Stimulated activated CD4-positive, alpha-beta T cell treated with anti-CD3 and anti-CD28 coated beads, Interleukin-4, amount 100 ng/mL, for 4 hours (primary cell): ENCODE results near the gene PWWP2B.

Experiments
- DNase-seq, 2 experiments: peaks; one replicate each; pipeline ENCODE4 v3.0.0-alpha.2; 2020

Gene PWWP2B

DNA sequence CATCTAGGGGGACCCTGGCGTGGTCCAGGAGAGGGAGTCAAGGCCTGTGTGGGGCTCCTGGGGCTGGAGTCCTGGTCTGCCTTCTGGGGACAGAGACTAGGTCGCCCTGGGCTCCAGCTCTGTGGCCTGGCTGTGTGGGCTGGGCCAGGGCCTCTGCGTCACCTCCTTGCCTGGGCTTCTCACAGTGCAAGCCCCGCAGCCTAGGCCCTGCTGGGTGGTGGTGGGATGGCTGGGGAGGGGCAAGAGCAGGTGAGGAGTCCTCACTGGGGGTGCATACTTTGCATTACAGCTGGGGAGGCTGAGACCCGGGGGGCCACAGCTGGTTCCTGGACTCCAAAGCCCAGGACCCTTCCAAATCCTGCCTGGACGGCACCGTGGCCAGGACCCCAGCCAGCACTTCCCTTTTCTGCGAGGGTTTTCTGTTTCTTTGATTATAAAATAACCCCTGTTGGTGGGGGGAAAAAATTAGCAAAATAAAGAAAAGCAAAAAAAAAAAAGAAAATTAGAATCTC, 23.5 kb downstream of the PWWP2B start:
- DNase-seq: no peak

DNA sequence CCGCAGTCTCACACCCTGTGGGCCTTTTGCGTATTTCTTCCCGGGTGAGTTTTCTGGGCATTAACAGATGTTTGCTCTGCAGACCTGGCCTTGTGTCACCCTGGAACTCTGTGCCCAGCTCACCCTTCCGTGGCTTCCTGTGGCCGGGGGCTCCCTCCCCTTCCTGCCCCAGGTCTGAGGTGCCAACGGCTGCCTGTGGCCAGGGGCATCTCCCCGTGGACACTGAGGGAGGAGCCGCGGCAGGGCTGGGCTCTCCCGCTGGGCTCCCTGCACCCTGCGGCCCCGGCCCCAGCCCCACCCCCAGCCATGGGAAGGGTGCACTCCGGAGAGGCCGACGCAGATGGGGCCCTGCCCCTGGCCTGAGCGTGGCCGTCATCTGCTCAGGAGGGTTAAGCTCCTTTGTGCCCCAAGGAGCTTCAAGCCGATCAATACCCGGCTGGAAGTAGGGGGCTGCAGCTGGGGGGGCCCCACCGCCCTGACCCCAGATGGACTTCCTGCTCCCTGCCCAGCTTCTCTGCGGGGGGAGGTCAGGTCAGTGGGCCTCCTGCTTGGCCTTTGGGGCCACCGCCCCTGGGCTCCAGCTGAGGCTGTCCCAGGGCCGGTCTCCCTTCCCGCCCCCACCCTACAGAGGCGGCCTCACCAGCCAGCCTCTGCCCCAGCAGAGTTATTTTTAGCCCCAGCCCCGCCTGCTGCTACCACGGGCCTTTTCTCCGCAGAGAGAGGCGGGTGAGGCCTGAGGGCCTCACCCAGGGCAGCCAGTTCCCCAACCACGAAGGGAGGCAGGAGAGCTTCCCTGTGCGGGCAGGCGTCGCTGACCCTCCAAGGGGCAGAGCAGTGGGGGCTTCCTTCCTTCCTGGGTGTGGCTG, 24.2 kb downstream of the PWWP2B start:
- DNase-seq: no peak

DNA sequence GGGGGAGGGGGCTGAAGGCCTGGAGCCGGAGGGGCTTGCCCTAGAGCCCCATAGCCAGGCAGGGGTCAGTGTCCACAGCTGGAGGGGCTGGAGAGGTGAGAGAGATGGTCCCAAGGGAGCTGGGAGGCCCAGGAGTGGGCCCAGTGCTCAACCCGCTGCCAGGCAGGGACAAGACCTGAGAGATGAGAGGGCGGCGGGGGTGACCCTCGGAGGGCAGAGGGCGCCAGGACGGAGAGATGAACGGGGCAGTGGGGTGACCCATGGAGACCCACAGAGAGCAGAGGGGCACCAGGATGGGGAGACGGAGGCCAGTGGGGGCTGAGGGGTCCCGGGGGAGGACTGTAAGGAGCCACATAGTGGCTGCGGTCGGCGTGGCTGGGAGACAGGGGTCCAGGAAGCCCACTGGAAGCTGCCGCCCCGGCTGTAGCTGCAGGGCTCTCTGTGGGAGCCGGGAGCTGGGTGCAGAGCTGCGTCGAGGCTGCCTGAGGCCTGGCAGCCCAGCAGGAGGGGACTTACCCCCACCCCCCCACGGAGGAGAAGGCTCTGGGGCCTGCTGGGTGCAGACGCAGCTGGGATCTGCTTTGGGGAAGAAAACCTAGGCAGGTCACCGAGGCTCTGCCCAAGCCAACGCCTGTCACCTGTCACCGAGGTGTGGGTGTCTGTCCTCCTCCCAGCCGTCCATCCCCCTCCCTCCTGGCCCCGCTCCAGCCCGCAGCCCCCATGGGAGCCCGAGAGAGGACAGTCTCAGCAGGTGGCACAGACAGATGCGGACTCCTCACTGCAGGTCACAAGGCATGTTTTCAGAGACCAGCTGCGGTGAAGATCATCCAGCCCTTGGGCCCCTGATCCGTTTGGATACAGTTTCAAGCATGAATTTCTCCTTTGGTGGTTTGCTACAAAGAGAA, 25.1 kb downstream of the PWWP2B start:
- no peak for DNase-seq

DNA sequence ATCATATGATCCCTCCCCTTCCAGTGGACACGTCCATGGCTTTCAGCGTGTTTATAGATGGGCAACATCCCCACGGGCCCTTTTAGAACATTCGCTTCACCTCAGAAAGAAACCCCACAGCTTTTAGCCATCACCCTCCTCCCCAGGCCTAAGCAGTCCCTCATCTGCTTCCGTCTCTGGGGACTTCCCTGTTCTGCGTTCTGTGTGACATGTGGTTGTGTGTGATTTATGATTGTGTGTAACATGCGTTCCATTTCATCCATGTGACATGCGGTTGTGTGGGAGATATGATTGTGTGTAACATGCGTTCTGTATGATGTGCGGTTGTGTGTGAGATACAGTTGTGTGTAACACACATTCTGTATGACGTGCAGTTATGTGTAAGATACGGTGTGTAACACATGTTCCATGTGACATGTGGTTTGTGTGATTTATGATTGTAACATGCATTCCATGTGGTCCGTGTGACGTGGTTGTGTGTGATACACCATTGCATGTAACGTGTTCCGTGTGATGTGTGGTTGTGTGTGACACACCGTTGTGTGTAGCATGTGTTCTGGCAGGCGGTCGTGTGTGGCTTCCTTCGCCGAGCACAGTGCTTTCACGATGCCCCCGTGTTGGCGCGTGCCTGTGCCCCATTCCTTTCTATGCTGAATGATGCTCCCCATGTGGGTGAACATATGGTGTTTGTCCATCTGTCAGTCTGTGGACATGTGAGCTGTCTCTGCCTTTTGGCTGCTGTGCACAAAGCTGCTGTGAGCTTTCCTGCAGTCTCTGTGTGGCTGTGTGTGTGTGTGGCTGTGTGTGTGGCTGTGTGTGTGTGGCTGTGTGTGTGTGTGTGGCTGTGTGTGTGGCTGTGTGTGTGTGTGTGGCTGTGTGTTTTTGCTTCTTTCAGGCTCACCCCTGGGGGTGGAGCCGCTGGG, 26.2 kb downstream of the PWWP2B start:
- no peak for DNase-seq

DNA sequence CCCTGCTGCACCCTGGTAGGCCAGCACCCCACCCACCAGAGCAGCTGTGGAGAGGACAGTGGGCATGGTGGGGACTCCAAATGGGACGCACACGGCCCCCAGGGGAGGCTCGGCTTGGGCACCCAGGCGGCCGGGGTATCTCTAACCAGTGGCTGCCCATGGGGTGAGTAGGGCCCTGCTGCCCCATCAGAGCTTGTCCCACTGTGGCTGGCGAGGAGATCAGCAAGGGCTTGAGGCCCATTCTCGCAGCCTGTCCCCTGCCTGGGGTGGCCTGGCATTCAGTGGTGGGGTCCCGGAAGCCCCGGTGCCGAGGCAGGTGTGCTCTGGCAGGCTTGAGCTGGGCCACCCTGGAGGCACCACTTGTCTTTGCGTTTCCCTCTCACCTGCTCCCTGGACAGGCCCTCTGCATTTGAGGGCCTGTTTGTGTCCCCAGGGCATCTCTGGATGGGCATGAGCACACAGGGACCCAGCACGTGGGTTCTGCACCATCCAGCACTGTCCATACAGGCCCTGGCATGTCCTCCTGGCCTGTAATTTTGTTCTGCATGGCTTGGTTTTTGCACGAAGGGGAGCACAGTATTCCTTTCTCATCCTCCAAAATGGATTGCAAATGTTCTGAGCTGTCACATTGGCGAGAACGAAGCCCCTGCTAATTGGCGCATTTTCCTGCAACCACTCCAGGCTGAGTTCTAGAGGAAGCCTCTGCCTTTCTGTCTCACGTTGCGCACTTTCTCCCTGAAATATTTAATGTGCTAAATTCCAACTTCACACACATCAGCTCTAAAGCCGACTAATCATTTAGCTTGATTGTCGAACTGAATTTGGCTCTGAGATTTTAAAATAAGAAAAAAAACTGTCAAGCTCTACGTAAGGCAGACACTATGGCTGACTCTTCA, 27.2 kb downstream of the PWWP2B start:
- DNase-seq: no peak

DNA sequence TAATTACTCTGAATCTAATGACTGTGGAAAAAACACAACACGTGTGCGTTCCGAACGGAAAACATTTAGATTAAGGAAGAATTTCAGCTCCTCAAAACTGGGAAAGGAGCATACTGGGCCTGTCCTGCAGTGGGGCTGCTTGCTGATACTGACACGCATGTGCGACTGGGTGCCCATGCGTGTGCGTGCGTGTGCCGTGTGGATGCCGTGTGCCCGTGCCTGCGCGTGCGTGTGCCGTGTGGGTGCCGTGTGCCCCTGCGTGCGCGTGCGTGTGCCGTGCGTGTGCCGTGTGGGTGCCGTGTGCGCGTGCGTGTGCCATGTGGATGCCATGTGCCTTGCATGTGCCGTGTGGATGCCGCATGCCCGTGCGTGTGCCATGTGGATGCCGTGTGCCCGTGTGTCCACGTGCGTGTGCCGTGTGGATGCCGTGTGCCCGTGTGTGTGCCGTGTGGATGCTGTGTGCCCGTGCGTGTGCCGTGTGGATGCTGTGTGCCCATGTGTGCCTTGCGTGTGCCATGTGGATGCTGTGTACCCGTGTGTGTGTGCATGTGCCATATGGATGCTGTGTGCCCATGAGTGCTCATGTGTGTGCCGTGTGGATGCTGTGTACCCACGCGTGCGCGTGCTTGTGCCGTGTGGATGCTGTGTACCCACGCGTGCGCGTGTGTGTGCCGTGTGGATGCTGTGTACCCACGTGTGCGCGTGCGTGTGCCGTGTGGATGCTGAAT, 28.2 kb downstream of the PWWP2B start:
- no peak for DNase-seq

DNA sequence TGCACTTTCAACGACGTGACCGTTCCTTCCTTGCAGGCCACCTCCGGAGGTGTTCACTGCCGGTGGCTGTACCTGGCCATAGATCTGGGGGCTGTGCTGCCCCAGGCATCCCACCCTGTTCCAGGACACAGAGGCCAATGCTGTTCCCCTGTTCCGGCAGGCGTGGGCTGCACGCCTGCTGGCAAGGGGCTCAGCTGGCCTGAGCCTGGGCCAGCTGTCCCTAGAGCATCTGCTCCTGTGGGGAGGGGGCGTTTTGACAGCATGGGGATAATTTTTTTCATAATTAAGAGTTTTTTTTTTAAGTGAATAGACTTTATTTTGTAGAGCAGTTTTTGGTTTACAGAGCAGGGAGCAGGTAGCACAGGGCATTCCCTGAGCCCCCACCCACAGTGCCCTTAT, 28.8 kb downstream of the PWWP2B start:
- no peak for DNase-seq

DNA sequence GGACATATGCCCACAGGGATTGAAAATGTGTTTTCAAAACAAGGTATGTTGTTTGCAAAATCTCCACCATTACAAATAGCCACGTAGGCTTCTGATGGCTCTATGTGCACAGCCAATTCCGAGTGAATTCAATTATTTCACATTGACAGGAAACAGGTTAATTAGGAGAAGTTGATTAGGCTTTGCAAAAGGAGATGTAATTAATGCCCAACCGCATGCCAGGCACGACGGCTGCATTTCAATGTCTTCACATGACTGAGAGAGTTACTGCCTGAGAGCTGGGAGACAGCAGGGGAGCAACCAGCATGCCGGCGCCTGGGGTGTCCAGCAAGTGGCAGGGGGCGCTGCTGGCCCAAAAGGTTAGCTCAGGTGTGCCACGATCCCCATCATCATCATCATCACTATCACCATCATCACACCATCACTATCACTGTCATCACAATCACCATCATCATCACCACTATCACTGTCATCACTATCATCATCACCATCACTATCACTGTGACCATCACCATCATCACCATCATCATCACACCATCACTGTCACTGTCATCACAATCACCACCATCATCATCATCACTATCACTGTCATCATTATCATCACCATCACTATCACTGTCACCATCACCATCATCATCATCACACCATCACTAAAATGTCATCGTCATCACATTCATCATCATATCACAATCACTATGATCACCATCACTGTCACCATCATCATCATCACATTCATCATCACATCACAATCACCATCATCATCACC, 30.2 kb downstream of the PWWP2B start:
- no peak for DNase-seq

DNA sequence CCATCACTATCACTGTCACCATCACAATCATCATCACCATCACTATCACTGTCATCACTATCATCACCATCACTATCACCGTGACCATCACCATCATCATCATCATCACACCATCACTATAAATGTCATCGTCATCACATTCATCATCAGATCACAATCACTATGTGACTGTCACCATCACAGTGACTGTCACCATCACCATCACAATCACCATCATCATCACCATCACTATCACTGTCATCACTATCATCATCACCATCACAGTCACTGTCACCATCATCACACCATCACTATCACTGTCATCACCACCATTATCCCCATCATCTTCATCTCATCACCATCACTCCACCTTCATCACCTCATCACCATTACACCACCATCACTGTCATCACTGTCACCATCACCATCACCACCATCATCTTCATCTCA, 31.0 kb downstream of the PWWP2B start:
- DNase-seq: no peak

DNA sequence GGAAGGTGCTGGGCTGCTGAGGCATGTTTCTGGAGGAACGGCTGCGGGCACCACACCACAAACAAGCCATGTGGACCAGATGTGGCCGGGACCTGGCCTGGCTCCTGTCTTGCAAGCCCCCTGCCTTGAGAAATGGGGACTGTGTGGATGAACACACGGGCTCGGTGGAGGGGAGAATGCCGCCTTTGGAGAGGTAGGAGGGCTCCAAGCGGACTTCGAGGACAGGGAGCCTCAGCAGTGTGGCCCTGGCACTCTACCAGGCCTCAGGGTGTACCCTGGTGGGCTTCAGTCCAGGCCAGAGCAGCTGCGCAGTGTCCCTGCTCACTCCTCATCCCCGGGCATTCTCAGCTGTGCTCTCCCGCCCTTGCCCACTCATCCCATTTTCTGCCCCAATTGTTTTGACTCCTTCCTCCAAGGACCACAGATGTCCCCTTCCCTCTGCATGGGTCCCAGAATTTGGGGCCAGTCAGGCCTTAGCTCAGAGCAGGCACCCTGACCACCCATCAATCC, 31.5 kb downstream of the PWWP2B start:
- no peak for DNase-seq

DNA sequence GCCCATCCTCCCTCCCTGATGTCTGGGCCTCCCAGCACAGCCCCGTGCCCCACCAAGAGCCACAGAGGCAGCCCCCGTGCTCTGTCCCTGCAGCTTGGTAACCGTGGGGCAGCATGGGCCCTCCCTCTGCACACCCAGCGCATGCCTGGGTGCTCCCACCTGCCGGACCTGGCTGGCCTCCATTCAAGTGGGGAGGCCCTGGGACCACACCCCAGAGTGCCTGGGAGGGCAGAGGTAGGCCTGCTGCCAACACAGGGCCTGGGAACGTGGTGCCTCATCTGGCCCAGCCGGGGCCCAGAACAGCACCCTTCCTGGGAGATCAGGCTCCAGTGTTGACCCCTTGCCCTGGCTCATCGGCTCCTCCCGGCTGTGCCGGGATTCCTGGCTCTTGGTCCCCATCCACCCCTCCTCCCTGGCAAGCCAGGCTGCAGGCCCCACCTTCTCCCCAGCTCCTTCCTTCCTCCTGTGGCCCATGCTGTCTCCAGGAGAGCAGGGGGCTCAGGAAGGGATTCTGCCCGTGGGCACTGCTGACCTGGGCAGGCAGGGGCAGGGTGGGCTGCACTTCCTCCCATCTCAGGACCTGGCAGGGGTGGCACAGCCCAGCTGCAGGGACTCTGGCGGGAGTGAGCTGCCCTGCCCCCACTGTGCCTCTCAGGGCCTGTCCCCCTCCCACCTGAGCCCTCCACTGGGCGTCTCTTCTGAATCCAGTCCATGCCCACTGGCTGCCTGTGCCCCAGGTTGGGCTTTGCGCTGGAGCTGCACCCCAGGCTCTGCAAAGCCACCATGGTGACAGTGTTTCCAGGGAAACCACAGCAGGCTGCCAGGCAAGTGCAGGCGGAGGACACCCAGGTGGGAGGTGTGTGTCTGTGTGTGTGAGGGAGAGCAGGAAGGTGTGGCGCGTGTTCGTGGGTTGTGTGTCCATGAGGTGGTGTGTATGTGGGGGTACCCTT, 32.6 kb downstream of the PWWP2B start:
- no peak for DNase-seq

DNA sequence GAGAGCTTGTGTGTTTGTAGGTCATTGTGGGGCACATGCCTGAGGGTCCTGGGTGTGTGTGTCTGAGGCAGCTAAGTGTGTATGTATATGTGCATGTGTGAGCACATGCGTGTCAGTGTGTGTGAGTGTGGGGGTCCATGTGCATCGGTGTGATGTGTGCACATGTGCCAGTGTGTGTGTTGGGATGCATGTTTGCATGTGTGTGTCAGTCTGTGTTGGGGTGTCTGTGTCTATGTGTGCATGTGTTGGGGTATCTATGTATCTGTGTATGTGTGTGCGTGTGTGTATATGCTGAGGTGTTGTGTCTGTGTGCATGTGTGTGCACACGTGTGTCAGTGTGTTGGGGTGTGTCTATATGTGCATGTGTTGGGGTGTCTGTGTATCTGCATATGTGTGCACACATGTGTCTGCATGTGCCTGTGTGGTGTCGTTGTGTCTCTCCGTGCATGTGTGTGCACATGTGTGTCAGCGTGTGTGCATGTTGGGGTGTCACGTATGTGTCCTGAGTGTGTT, 33.3 kb downstream of the PWWP2B start:
- no peak for DNase-seq

DNA sequence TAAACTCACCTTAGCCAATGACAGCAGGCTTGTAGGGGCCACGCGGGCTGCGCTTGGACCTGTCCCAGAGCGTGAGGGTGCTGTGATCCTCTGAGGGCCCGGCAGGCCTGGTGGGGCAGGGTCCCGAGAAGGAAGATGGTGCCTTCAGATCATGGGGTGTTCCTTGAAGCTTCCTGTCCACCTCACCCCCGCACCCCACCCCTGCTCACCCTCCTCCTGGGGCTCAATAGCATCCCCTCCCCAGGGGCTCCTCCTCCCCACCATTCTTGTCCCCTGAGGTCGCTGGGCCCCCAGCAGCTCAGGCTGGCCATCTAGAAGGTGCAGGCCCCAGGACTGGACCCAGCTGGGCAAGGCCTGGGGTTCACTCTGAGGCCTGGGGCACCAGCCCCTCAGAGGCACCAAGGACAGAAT, 33.9 kb downstream of the PWWP2B start:
- no peak for DNase-seq

DNA sequence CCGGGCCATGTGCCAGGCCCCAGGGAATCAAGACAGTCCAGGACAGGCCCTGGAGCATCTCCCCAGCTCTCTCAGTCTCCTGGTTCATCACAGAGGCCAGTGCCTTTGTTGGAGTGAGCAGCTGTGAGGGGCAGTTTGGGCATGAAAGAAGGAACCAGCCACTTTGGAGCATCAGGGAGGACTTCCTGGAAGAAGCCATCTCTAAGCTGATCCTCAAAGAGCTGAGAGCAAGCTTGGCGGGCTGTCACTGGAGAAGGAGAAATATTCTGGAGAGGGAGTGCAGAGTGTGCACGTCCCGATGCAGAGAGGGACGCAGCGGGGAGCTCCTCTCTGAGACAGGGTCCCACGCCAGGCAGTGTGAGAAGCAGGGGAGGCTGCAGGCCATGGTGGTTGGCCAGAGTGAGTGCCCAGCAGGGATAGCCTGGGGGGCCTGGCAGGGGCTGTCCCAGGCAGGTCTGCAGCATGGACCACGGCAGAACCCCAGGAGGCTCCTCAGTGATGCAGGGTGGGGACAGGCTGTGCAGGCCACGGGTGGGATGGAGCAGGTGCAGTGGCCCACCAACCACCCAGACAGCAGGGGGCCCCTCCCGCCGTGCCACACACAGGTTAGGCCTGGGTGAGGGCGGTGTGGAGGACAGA, 34.7 kb downstream of the PWWP2B start:
- DNase-seq: no peak

DNA sequence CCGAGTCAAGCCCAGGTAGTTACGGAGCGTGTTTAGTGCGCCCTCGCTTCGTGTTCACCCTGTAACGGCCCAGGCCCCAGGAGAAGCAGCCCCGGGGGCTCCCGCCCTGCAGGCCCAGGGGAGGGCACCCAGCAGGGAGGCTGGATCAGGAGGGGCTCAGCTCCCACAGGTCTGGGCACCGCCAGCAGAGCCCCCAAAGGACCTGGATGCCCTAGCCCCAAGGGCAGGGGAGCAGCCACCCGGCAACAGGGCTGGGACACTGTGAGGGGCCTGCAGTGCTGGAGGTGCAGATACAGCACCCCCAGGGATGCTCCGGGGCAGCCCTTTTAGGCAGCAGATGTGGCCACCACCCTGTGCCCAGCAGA, 35.2 kb downstream of the PWWP2B start:
- DNase-seq: no peak

DNA sequence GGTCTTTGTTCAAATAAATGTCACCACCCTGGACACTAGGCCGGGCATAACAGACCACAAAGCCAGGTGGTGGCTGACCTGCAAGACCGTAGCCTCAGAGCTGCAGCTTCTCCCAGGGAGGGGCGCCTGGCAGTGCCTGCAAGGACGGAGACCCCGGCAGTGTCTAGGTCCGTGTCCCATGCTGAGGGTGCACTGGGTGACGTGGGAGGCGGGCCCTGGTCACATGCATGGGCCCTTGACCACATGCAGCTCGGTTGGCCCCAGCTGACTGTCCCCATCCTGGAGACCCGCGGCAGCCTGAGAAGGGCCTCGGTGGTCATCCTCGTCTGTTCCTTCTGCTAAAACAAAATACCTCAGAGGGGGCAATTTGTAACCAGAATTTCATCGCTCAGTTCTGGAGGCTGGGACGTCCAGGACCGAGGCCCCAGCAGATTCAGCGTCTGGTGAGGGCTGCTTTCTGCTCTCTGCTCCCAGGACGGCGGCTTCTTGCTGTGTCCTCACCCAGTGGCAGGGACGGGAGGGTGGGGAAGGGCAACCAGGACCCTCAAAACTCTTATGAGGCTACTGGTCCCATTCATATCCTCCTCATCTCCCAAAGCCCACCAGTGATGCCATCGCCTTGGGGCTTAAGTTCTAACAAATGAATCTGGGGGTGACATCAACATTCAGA, 36.8 kb downstream of the PWWP2B start:
- no peak for DNase-seq

DNA sequence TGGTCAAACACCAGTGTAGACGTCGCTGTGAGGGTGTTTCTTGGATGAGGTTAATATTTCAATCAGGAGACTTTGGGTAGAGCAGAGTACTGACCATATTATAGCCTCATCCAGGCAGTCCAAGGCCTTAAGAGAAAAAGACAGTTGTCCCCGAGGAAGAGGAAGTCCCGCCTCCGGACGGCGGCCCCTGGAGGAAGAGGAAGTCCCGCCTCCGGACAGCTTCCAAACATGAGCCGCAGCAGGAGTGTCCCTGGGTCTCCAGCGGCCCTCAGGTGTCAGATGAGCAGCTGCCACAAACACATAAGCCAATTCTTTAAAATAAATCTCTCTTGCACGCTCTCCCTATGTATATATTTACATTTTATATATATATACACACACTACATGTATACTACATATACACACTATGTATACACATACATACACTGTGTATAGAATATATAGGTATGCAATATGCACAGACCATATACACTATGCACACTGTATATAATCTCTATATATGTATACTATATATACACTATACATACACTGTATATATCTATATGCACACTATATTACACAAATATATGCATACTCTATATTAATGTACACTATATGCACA, 37.5 kb downstream of the PWWP2B start:
- peak; percentile 41 to 68 for DNase-seq
